GM12878 (cell line): ENCODE results near the gene MRAS. TPM values are rescaled to one million over a fixed set of nuclear protein-coding genes. Genes with fewer than 3 reads are reported as not detected.

Source experiments
- ATAC-seq: fragments of 200-7000 bp; cut with Tn5 transposase; 3 replicates; pipeline ENCODE4 v1.9.1; 2020; ENCODE audit warnings: mild to moderate bottlenecking, moderate library complexity
- BruUV-seq: library from RNA; stranded (reverse); fragments of 400-500 nt; replicated peaks from 2 replicates; lab custom pipeline; 2021; lab: Mats Ljungman, UMichigan
- CTCF ChIA-PET: fragments of 300-600 bp; sonication (Branson Sonifier 250); formaldehyde crosslinking; extraction: SDS; loops from one replicate; lab custom pipeline; 2021; ENCODE audit warnings: inconsistent platforms; lab: Yijun Ruan, JAX
- POLR2A ChIA-PET: fragments of 350-600 bp; formaldehyde crosslinking; extraction: SDS; loops from one replicate; lab custom pipeline; 2021; ENCODE audit warnings: inconsistent platforms; lab: Charles Lee
- RAD21 ChIA-PET: fragments of 300-600 bp; sonication (Branson Sonifier 250); formaldehyde crosslinking; loops from one replicate; lab custom pipeline; 2023; ENCODE audit warnings: antibody characterized with exemption; ENCODE audit not compliant: unreplicated experiment; lab: Charles Lee
- SMC1A ChIA-PET: fragments of 300-600 bp; sonication (Branson Sonifier 250); formaldehyde crosslinking; loops from one replicate; lab custom pipeline; 2023; ENCODE audit not compliant: unreplicated experiment, uncharacterized antibody; lab: Charles Lee
- DNase-seq: peaks from one replicate; pipeline ENCODE4 v3.0.0-alpha.2; 2011; ENCODE audit warnings: low read depth, low spot score
- FAIRE-seq: peaks from 3 replicates; lab custom pipeline; 2011; peaks lifted over from hg19 to GRCh38; lab: Jason Lieb, UNC
- H2AFZ ChIP-seq: 2 replicates; pipeline ENCODE4 v1.6.0; 2011; ENCODE audit warnings: low read depth, low read length, control low read depth; ENCODE audit not compliant: control insufficient read depth
- H3K27ac ChIP-seq: 2 replicates; pipeline ENCODE4 v1.5.1; 2011; ENCODE audit warnings: control low read depth; ENCODE audit not compliant: control insufficient read depth, insufficient read depth
- H3K27me3 ChIP-seq, 2 experiments: replicated peaks in 1 of 2; 2 replicates each; pipeline versions ENCODE4 v1.6.0 to v1.6.1; 2011; ENCODE audit warnings: low read length in 1 of 2; ENCODE audit not compliant: control insufficient read depth in 2 of 2, insufficient read depth in 2 of 2
- H3K36me3 ChIP-seq, 2 experiments: 2 replicates each; pipeline ENCODE4 v1.5.1; 2011; ENCODE audit warnings: low read length in 1 of 2; ENCODE audit not compliant: control insufficient read depth in 2 of 2, insufficient read depth in 2 of 2
- H3K4me1 ChIP-seq: 2 replicates; pipeline ENCODE4 v1.6.1; 2011; ENCODE audit warnings: mild to moderate bottlenecking, low read length, moderate library complexity, mixed read lengths; ENCODE audit not compliant: control insufficient read depth, insufficient read depth
- H3K4me2 ChIP-seq: 2 replicates; pipeline ENCODE4 v1.6.0; 2011; ENCODE audit warnings: control low read depth; ENCODE audit not compliant: control insufficient read depth, insufficient read depth
- H3K4me3 ChIP-seq: fragments of 200-600 bp; sonication (generic); 2 replicates; pipeline ENCODE4 v1.5.1; 2016
- H3K79me2 ChIP-seq: 2 replicates; pipeline ENCODE4 v1.6.0; 2011; ENCODE audit warnings: low read length; ENCODE audit not compliant: control insufficient read depth, insufficient read depth
- H3K9ac ChIP-seq: 2 replicates; pipeline ENCODE4 v1.8.0; 2011; ENCODE audit warnings: low read length, control low read depth, mixed read lengths; ENCODE audit not compliant: control insufficient read depth, insufficient read depth
- H3K9me3 ChIP-seq: replicated peaks from 3 replicates; pipeline ENCODE4 v1.5.1; 2011; ENCODE audit warnings: mild to moderate bottlenecking, low read length; ENCODE audit not compliant: control insufficient read depth, insufficient read depth
- H4K20me1 ChIP-seq: 2 replicates; pipeline ENCODE4 v1.6.0; 2011; ENCODE audit not compliant: control insufficient read depth, insufficient read depth
- ATF7 ChIP-seq: fragments of 450-650 bp; IDR thresholded peaks from 2 replicates; pipeline ENCODE4 v1.6.1; 2016; ENCODE audit warnings: low read depth, mild to moderate bottlenecking
- GATAD2B ChIP-seq: fragments of 450-650 bp; conservative IDR thresholded peaks from 2 replicates; pipeline ENCODE4 v1.6.1; 2017; ENCODE audit warnings: low read depth, mild to moderate bottlenecking, moderate library complexity
- RAD21 ChIP-seq: IDR thresholded peaks from 2 replicates; pipeline ENCODE4 v1.6.1; 2011; ENCODE audit warnings: mild to moderate bottlenecking, low read depth, low read length, moderate library complexity; ENCODE audit not compliant: insufficient read depth
- RBBP5 ChIP-seq: fragments of 200-600 bp; sonication (generic); conservative IDR thresholded peaks from 2 replicates; pipeline ENCODE4 v1.6.1; 2016
- SIN3A ChIP-seq: IDR thresholded peaks from 2 replicates; pipeline ENCODE4 v1.6.1; 2012; ENCODE audit warnings: low read depth, low read length, improper control_type of control experiment
- WGBS: methylation state at CpG from one replicate; pipeline ENCODE4 v1.1.6; 2016; ENCODE audit warnings: low lambda C conversion rate; ENCODE audit not compliant: insufficient replicate concordance, insufficient coverage; ENCODE audit errors: missing lambda C conversion rate; 5-methylcytosine and 5-hydroxymethylcytosine counted together
- in situ Hi-C: fragments of 300-500 bp; cut with MboI; formaldehyde crosslinking; loops from 9 replicates; pipeline ENCODE4 v1.14.3; 2018; ENCODE audit warnings: mixed read lengths
- intact Hi-C: fragments of 100-400 bp; cut with micrococcal nuclease; formaldehyde crosslinking; loops from one replicate; pipeline ENCODE4 v1.14.2; 2022; ENCODE audit not compliant: unreplicated experiment
- polyA plus RNA-seq, 11 experiments: library from polyadenylated mRNA; depleted of rRNA in 4 of 11; unstranded in 6 of 11; stranded (reverse) in 5 of 11; fragments of >200 nt; fragmentation: Nextera tagmentation in 4 of 11; fragmentation: Illumina TruSeq in 1 of 11; extraction: Ambion mirVana in 4 of 11; extraction: Trizol in 1 of 11; gene quantifications; 1 replicate in 1 of 11; 2 replicates in 10 of 11; pipeline versions ENCODE4 v1.2.1 to v1.2.3, GENCODE V29; 2011 to 2016; ENCODE audit warnings: inconsistent platforms in 2 of 11, missing spikeins in 2 of 11, low read depth in 1 of 11
- total RNA-seq, 4 experiments: library from RNA; depleted of rRNA in 3 of 4; stranded (reverse); fragments of >200 nt in 3 of 4; fragmentation: Illumina TruSeq in 1 of 4; extraction: Trizol in 1 of 4; gene quantifications; 2 replicates each; pipeline versions ENCODE4 v1.2.1 to v1.2.3, GENCODE V29; 2013 to 2021
- TF ChIP-seq, protein P1 (sequence below): fragments of 450-650 bp; formaldehyde crosslinking; IDR thresholded peaks from 2 replicates; pipeline ENCODE4 v1.5.0; 2022; ENCODE audit warnings: mild to moderate bottlenecking, missing genetic modification characterization
- TF ChIP-seq, protein P2 (sequence below): IDR thresholded peaks from 2 replicates; pipeline ENCODE4 v1.6.1; 2011; ENCODE audit warnings: borderline replicate concordance, low read depth, mild to moderate bottlenecking, moderate library complexity, mixed read lengths, low read length; ENCODE audit not compliant: insufficient read depth; ENCODE audit errors: extremely low read length

The MRAS gene
- total and polyA plus RNA-seq, 10 of the 15 experiments (the other 5 are each of a cell fraction or from before 2014, with no cell fraction given): 0.01 to 0.44 (median 0.17) TPM; not detected in 6

DNA sequence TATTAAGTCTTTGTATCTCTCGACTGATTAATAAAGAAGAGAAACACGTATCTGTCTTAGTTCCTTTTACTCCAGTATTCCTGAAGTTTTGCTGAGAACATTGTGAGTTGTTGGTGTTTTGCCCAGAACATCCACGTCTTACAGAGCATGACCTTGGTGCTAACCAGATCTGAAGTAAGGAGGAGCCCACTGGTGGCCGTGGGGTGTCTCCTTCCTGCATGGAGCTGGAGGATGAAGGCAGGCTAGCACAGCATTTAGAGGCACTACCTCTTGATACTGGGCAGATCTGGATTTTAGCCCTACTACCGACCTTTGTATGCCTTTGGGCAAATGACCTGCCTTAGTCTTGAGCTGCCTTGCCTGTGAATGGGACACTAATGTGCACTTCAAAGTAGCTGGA is 57.1 kb downstream of the MRAS start:
- H3K9ac ChIP-seq: no peak overlapping the region

More for the DNA sequence above, 57.1 kb downstream of the MRAS start:
- in situ Hi-C loops (no loop called here), intact Hi-C loops (no loop called here)
- ChIA-PET POLR2A (no interaction called here), SMC1A (no interaction called here), CTCF (interaction anchor here (0.8 to 1.2 kb wide), 2 partner anchors 9 to 519 kb away, joined by 3 read pairs; no protein-coding TSS in a partner anchor), RAD21 (interaction anchor here (1.1 kb wide), 1 partner anchor 516 kb away, joined by 3 read pairs; no protein-coding TSS in a partner anchor)
- H3K9me3 ChIP-seq: no peaks in the 10 kb centered on the region; the same call in 2 of the 3 replicates
- no TSS peak for BruUV-seq
- DNase-seq (no peak), ATAC-seq (no peak), FAIRE-seq (no peak)
- no peaks in the 10 kb centered on the region; a peak in 2 of 4 replicates for H3K27me3 ChIP-seq
- no peak overlapping the region for H3K27ac ChIP-seq
- no peaks in the 10 kb centered on the region for H3K79me2 ChIP-seq
- peaks cover 4% of the 10 kb centered on the region for H3K4me1 ChIP-seq
- WGBS: 23% methylated on average over 5 of the region's 5 CpGs
- H3K4me3 ChIP-seq: no peak overlapping the region
- no peak overlapping the region for H2AFZ ChIP-seq
- no peak for TF ChIP-seq RAD21
- no peak for TF ChIP-seq GATAD2B
- no peak for TF ChIP-seq ATF7
- TF ChIP-seq, protein P1, sequence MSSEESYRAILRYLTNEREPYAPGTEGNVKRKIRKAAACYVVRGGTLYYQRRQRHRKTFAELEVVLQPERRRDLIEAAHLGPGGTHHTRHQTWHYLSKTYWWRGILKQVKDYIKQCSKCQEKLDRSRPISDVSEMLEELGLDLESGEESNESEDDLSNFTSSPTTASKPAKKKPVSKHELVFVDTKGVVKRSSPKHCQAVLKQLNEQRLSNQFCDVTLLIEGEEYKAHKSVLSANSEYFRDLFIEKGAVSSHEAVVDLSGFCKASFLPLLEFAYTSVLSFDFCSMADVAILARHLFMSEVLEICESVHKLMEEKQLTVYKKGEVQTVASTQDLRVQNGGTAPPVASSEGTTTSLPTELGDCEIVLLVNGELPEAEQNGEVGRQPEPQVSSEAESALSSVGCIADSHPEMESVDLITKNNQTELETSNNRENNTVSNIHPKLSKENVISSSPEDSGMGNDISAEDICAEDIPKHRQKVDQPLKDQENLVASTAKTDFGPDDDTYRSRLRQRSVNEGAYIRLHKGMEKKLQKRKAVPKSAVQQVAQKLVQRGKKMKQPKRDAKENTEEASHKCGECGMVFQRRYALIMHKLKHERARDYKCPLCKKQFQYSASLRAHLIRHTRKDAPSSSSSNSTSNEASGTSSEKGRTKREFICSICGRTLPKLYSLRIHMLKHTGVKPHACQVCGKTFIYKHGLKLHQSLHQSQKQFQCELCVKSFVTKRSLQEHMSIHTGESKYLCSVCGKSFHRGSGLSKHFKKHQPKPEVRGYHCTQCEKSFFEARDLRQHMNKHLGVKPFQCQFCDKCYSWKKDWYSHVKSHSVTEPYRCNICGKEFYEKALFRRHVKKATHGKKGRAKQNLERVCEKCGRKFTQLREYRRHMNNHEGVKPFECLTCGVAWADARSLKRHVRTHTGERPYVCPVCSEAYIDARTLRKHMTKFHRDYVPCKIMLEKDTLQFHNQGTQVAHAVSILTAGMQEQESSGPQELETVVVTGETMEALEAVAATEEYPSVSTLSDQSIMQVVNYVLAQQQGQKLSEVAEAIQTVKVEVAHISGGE: no peak
- no peak for TF ChIP-seq SIN3A
- TF ChIP-seq, protein P2, sequence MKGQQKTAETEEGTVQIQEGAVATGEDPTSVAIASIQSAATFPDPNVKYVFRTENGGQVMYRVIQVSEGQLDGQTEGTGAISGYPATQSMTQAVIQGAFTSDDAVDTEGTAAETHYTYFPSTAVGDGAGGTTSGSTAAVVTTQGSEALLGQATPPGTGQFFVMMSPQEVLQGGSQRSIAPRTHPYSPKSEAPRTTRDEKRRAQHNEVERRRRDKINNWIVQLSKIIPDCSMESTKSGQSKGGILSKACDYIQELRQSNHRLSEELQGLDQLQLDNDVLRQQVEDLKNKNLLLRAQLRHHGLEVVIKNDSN: no peak
- no peak for TF ChIP-seq RBBP5
- no peaks in the 10 kb centered on the region for H3K36me3 ChIP-seq
- H3K4me2 ChIP-seq: no peak overlapping the region
- no peaks in the 10 kb centered on the region for H4K20me1 ChIP-seq
